ENCODE data around the gene IFI16.

The IFI16 gene

DNA sequence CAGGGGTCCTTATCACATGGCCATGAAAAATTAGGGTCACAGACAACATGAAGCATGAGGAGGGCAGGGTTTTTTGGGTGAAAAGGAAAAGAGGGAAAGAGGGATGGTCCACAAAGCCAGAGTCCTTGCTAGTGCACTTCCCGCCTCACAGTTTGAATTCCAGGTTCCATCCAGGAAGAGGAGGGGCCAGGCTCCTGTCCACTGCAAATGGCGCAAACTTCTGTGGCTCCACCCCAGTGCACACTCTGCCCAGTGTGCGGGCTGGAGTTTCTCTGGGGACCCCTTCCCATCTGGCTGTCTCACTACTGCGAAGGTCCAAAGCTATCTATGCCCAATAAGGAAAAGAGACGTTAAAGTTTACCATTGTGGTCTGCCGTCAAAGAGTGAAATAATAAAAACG is 49.0 kb downstream of the IFI16 start:
- DNase-seq (ENCODE audit: low read depth in 2 of 2), result no peak

DNA sequence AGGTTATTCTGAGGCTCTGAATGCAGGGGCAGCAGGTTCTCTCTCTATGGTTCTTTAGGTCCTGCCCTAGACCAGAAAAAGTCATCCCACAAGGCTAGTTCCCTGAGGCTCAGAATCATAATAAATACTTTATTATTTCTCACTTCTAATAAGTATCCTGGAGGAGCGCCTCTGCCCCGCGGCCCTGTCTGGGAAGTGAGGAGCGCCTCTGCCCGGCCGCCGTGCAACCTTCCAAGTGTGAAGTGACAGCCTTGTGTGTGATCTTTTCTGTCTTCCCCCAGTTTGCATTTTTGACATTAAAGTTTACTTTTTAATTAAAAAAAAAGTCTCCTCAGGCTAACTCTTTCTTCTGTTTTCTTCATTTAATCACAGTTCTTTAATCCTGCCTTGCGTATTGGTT is 55.4 kb downstream of the IFI16 start:
- DNase-seq (ENCODE audit: low read depth in 2 of 2), result no peak

DNA sequence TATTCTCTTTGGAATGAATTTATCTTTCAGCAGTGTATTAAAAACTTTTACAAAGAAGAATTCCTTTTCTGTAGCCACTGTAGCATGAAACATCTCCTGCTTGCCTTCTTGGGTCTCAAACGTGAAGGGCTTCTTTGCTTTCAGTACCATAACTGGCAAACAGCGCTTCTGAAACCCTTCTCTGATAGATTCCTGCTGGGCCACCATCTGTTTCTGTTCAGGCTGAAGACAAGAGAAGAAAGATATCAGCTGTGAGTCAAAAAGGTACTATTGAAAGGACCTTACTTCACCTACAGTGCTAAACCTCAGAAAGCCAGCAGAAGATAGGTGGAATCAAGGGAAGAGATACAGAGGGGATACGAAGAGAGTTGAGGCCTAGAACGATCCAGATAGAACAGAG is 56.4 kb downstream of the IFI16 start:
- no peak for DNase-seq (ENCODE audit: low read depth in 2 of 2)

DNA sequence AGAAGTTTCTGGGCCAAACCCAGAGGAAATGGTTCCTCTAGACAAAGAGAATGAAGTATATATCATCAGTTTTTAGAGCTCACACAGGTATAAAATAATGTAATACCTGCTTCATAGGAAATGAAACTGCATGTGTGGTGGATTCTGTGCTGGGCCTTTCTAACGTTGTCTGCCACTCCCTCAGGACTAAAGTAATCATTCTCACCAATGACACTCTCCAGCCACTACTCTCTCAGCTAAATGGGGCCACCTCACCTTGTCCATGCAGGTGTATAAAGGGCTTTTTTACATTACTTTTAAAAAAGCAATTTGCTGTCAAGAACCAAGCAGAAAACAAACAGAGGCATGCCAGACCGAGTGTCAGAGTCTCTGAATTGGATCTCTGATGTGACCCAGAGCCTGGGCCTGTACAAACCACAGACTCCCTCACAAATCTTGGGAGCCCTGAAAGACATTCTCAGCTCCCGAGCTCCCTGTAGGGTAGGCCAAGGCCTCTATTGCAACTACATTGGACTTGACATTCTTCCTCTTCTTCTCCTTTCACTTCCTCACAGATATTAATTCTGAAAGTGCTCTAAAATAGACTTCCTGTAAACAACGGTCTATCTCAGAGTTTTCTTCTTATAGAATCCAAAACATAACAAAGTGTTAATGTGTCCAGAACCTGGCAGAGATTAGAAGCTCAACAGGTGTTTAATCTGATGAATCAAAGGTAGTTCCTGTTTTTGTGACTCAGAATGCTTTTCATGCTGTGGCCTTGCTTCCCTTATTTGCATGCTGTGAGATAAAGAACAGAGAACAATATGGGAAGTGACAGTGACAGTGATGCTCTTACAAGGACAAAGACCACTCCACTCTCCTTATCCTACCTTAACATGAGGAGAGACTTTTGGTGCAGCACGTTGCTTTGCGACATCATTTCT is 58.3 kb downstream of the IFI16 start:
- no peak for DNase-seq (ENCODE audit: low read depth in 2 of 2)

DNA sequence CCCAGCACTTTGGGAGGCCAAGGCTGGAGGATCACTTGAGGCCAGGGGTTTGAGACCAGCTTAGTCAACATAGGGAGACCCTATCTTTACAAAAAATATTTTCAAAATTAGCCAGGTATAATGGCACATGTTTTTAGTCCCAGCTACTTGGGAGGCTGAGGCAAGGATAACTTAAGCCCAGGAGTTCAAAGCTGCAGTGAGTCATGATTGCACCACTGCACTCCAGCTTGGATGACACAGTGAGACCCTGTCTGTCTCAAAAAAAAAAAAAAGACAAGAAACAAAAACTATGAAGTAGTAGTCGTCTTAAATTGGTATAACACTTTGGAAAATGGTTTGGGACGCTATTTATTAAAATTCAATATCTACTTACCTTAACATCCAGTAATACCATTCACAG is 59.2 kb downstream of the IFI16 start:
- no peak for DNase-seq (ENCODE audit: low read depth in 2 of 2)

DNA sequence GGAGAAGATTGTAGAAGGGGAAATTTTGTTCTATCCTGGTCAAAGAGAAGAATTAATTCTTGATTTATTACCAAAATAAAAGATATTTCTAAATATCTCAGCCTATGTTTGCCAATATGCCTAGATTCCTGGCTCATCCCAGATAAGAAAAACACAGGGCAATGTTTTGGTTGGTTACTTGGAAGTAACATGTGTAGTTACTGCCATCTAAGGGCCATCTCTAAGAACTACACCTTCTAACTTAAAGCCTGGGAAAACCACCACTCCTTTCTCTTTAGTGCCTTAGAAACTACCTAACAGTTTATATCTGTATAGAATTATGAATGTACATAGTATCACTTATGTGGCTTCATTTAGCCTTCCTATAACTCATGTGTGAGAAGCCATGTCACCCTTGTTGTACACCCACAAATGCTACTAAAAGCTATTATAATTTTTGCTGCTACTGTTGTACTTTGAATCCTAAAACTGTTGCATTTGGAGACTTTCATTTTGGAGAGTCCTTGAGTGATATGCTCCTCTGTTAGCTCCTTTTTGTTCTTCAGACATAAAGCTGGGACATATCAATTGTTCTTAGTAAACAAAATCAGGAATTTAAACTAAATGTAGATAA is 62.4 kb downstream of the IFI16 start:
- no peak for DNase-seq (ENCODE audit: low read depth in 2 of 2)

DNA sequence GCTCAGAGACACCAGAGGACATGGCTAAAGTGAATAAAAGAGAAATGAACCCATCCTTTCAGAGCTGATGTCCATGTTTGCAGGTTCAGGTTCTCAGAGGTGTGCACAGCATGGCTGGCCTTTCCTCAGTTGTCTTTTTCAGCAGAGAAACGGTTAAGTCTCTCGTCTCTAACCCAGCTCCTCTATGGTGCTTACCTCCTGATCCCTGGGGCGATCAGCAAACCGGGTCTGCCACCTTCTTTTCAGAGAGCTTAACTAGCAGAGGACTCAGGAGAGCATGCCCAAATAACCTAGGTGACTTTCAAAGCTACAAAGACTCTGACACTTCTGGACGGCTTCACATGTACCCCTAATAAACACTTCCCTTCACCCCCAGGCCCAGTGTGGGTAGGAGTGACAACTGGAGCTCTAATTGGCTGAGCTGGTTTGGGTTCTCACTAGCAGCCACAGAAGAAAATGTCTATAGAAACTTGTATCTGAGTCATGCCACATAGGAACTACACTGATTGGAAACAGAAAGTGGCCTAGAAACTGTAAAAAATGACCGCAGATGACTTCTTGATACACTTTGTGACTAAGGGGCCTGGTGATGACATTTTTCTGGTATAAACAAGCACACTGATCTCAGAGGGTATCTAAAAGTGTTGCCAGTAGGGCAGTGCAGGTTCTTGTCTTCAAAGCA is 66.9 kb downstream of the IFI16 start, which contains the start of gene AIM2:
TSS of gene AIM2 (minus strand) at position 329 of the 682 bp plus-strand sequence. CDS start 3,267 bp downstream, outside the sequence.
- DNase-seq (ENCODE audit: low read depth in 2 of 2), result peak; percentile 50 to 54

DNA sequence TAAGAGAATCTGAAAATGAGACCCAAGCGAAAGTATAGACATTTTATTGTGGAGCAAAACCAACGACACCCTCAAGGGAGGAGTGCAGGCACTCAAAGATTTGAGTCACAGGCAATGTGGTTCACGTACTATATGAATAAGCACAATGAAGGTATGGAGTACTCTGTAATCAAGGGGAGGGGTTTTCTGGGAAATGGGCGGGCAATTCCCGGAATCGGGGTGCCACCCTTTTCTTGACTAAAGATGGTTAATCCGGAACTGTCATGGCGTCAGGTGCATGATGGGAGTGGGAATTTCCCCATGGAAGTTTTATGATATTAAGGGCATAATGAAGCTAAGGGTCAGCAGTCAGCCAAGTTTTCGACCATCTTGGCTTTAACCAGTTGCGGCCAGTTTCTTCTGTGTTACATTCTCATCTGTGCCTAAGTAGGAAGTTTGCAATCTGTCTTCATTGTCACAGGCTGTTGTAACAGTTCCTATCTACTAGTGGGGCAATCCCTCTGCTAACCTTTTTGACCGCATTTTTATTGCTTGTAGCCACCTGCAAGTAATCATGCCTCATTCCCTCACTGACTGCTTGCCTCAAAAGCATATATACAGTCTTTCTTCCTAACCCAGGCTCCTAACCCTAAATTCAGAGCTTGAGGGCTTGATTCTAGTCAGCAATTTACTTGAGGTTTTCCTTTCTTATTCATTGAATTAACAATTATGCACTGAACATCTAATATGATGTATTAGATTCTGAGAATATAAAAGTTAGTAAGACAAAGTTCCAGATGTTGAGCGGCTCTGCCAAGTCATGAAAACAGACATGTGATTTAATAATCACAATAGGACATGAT is 67.6 kb downstream of the IFI16 start:
- DNase-seq (ENCODE audit: low read depth in 2 of 2), result peak; percentile 95 to 96

DNA sequence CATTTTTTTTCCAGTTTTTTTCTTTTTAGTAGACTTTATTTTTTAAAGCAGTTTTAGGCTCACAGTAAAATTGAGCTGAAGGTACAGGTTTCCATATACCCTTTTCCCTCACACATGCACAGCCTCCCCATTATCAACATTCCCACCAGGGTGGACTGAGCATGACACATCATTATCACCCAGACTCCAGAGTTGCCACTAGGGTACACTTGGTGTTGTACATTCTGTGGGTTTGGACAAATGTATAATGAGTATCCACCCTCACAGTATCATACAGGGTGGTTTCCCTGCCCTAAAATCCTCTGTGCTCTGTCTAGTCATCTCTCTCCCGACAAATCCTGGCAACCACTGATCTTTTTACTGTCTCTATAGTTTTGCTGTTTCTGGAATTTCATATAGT is 69.8 kb downstream of the IFI16 start:
- DNase-seq (ENCODE audit: low read depth in 2 of 2), result no peak

DNA sequence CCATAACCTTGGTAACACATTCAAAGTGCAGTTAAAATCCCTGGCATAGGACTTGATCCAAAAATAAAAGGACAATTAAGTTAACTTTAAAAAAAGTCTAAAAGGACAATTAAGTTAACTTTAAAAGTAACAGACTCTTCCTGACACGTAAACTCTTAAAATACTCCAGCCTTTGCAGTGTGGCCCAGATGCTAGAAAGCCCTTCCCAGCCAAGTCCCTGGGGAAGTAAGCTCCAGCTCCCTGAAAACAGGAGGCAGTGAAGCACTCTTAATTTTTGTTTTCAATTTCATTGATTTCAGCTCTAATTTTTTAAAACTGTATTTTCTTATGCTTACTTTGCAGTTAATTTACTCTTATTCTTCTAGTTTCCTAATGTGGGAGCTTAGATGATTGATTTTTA is 71.9 kb downstream of the IFI16 start:
- DNase-seq (ENCODE audit: low read depth in 2 of 2), result no peak

DNA sequence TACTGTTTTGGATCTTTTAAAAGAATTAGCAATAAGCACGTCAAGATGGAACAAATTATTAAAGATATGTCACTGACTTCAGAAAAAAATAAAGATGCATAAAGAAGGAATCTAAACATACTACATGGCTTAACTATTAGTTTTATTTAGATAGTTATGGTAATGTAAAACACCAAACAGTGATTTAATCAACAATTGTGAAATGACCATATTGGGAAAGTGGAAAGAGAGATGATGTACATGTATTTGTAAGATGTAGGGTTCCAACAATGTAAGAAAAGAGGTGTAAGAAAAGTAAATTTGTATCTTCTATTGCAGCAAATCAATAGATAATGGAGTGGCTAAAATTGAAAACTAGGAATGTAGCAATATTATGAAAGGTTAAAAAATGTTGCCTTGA is 73.3 kb downstream of the IFI16 start:
- no peak for DNase-seq (ENCODE audit: low read depth in 2 of 2)

DNA sequence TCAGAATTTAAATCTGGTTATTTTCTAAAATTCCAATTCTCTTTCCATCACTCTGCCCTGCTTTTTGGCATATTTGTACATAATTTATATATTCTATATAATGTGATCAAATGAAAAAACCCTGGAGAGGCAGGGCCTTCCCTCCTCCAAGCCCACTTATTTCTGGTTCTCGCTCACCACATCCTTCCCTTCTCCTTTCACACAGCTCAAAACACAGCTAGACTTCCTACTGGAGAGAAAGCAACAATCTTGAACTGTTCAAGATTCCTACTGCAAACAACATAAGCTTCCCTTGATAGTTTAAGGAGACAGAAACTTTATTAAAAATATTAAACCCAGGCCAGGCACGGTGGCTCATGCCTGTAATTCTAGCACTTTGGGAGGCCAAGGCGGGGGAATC is 74.4 kb downstream of the IFI16 start:
- DNase-seq (ENCODE audit: low read depth in 2 of 2), result no peak

DNA sequence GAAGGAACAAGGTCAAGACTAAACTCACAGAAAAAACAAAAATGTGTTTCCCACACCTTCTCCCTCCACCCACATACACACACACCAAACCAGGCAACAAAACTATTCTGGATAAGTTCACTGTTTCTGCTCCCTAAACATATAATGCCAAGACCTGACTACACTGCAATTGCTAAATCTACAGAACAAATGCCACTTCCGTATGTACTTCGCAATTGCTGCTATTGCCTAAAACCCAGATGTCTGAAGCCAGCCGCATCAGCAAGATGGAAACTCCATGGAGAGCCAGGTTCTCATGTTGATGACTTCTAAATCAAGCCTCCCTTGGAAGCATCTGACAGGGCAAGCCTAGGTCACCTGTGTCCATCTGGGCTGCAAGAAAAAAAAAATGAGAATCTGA is 75.2 kb downstream of the IFI16 start:
- DNase-seq (ENCODE audit: low read depth in 2 of 2), result no peak

DNA sequence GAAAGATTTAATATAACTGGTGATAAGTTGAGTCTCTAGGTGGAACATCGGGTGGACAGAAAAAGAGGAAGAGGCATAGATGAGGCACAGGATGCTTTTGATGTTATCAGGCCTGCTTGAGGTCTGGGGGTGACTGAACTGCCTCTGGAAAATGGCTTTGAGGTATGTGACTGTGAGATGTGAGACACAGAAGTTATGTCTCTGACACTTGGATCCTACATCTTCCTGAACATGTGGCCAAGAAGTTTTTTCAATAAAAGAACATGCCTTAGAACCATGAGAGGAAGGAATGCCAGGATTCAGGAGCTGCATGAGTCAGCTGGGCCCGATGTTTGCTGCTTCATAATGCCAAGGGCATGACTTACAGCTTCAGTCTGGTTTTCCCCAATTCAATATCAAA is 78.3 kb downstream of the IFI16 start:
- no peak for DNase-seq (ENCODE audit: low read depth in 2 of 2)

DNA sequence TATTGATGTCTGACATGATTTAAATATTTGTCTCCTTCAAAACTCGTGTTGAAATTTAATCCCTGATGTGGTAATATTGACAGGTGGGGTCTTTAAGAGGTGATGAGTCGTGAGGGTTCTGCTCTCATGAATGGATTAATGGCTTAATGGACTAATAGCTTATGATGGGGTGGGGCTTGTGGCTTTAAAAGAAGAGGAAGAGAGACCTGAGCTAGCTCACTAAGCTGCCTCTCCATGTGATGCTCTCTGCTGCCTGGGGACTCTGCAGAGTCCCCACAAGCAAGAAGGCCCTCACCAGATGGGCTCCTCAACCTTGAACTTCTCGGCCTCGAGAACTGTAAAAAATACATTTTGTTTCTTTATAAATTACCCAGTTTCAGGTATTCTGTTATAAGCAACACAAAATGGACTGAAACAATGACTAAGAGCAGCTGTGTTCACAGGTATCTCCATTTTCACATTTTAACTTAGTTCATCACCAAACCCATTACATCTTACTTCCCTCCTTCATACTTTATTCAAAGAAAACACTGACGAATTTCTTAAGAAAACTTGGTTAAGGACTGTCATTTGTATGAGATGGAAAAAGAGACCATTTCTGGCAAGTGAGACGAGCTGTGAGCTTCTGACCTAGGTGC is 79.0 kb downstream of the IFI16 start:
- DNase-seq (ENCODE audit: low read depth in 2 of 2), result no peak

DNA sequence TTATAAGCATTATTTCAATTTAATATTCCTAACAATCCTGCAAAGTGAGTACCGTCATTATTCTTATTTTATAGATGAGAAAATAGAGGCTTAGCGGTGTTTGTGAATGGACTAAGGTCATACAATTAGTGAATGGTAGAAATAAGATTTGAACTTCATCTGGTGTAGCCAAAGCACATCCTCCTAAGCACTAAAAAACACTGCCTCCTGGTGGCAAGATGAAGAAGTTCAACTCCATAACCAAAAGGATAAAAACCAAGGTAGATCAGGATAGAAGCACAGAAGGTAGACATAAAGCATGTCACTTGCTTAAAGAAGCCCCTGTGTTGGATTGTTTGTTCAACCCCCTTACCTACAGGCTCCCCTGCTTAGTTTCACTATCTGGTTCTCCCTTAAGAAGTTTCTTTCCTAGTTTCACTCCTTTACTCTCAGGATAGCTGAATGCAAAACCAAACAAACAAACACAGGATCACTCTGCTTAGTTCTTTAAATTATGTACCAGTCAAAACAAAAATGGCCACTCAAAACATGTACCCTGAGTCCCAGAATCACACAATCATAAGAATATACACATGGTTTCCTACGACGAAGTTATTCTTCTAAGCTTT is 79.6 kb downstream of the IFI16 start:
- DNase-seq (ENCODE audit: low read depth in 2 of 2), result no peak

DNA sequence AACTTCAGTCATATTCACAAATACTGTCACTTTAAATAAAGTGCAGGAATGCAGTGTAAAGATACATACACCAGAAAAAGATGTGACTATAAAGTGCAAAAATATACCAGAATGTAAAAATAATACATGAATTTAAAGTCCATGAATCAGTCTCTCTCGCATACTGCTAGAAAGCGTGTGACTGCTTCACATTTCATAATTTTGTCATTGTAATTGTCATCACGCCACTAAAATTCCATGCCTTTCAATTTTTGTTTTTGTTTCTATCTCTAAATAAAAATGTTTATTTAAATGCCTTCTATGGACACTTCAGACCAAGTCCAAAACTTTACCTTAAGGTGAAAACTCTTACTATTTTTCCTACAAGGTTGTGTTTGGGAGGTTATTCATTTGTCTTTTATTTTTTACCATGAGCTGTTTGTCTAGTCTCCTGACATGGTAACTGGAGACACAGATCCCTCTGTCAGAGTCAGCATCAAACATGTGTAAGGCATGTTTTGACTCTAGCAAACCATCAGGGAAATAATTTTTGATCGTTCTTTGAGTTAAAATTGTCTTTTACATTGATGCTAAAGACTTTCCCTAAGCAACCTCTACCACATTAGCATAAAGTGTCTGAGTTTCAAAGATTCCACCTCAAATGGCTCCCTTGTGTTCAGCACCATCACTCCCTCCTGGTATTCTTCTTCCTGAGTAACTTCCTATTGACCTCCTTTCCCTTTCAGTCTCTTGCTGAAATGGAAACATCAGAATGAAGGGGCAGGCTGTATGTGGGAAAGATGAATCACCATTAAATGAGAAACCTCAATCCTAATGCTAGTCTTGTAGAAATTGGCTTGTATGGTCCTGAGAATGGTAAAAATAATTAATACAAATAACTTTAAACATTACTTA is 80.8 kb downstream of the IFI16 start:
- no peak for DNase-seq (ENCODE audit: low read depth in 2 of 2)

DNA sequence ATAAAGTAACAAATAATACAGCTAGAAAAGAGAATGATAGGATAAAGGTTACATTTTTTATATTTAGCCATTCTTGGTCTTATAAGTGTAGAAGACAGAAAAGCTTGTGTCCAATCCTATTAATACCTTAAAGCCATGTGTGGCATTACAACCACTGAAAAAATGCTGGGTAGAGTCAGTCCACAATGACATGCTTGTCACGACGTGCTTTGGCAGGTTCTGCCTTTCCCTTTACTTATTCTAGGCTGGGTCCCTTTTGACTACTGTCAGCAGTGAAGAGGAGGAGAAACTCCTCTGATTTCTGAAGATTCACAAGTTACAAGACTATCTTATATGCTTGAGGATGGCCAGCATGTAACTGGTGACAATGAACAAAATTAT is 81.5 kb downstream of the IFI16 start:
- no peak for DNase-seq (ENCODE audit: low read depth in 2 of 2)

DNA sequence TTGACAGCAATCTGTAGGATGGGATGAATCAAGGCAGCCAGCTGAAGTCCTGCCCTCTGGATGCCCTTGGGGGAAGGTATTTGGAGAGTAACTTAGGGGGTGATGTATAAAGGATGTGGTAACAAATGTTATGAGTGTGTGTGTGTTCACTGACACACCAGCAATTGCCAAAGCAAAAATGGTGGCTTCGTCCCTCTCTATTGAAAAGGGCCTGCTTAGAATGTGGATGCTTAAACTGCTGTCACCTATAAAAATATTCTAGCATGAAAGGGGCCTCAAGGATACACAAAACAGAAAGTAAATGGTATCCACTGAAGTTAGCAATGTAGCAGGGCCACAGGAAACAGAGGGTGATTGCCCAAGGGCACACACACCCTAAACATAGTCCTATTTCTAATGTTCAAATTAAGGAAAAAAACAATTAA is 81.9 kb downstream of the IFI16 start:
- DNase-seq (ENCODE audit: low read depth in 2 of 2), result peak in 1 of 2 donors; percentile 20

Data from stimulated activated CD4-positive, alpha-beta T cell treated with anti-CD3 and anti-CD28 coated beads, Interleukin-15, amount 100 ng/mL, for 48 hours (primary cell).